GM15510 (cell line): Measurements from ENCODE around the gene FBP1.

ENCODE experiments used
- POLR2A ChIP-seq: IDR thresholded peaks from 3 replicates; pipeline ENCODE4 v1.6.1; 2011; ENCODE audit warnings: borderline replicate concordance; ENCODE audit not compliant: insufficient read length; ENCODE audit errors: extremely low read depth

Gene FBP1

DNA sequence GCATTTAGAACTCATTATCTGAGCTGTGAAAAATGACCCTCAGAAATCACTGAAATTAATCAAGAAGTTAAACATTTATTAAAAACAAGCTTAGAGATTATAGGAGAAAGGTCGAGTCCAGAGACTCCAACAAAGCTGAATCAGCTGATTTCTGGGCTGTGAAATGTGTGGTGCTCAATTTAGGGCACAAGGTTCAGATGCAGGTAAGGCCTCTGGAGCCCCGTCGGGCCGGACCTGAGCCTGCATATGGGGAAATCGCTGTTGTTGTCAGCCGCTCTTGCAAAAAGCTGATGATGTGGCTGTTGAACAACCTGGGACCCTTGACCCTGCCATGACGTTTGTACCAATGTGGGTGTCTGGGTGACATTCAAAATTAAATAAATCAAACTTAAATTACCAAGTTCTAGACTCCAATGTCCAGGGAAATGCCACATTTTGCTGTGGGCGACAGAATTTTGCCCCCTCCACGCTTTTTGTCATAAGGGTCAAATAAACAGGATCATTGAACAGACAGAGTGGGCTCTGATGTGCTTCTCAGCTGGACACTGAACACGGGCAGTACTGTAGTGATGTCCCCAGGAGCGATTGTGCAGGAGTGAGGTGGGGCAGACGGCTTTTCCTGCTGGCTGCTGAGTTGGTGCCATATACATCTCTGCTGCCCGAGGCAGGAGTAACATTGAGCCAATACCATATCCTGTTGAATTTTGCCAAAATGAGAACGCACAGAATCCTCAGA lies 27.2 kb upstream of the FBP1 start:
- no peak for TF ChIP-seq POLR2A

DNA sequence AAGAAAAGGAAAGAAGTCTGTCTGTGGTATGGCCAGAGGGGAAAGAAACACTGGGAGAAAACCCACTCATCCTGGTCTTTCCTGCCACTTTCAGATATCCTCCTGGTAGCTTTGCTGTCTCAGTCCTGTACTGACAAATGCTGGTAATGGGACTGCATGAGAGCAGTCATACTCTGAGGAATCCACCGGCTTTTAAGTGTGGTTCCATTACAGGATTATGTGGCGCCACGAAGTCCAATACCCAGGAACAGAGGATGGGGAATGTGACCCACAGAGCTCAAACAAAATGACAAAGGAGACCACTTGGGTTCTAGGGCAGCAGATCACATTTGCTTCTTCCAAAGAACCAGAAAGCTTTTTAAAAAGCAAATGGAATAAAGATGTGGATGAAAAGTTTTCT lies 26.3 kb upstream of the FBP1 start:
- TF ChIP-seq POLR2A, result no peak

DNA sequence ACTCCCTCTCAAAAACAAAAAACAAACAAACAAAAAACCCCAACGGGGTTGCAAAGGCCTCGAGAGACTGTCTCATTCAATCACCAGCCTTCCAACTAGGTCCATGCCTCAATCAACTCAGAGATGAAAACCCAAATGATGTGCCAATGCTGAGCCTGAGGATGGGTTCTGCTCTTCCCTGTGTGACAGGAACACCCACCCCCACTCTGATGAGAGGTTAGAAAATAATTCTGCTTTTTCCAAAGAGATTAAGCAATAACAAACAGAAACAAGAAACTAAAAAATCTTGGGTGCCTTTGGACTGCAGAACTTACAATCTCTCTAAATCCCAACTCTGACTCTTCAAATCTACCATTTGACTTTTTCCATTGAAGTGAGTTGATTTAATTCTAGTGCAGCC lies 25.5 kb upstream of the FBP1 start:
- no peak for TF ChIP-seq POLR2A

DNA sequence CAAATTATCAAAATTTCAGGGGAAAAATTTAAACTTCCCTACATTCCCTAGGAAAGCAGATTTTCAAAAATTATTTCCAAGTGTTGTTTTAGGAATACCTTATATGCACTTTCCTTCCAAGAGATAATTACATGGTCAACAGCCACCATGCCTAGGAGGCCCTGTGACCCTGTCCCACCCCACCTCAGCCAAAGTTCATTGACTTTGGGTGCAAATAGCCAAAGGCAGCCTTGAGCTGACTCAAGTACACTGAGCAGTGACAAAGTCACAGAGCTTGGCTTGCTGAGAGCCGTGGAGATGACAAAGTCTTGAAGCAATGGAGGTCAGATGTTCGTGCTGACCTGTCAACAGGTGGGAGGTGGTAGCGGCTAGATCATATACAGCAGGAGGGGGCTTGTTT lies 24.3 kb upstream of the FBP1 start:
- no peak for TF ChIP-seq POLR2A

- no peak for TF ChIP-seq POLR2A
These were observed 23.8 kb upstream of the FBP1 start for GRCh38 chr9:94663140-94663539.

- no peak for TF ChIP-seq POLR2A
These were observed 17.9 kb upstream of the FBP1 start for GRCh38 chr9:94657021-94657725.

GRCh38 chr9:94656200-94656599 lies 16.9 kb upstream of the FBP1 start:
- peak; percentile 67 for TF ChIP-seq POLR2A

GRCh38 chr9:94655739-94656138 lies 16.4 kb upstream of the FBP1 start:
- TF ChIP-seq POLR2A, result no peak

GRCh38 chr9:94654165-94654894 lies 15.0 kb upstream of the FBP1 start:
- no peak for TF ChIP-seq POLR2A

GRCh38 chr9:94650949-94651348 lies 11.6 kb upstream of the FBP1 start:
- no peak for TF ChIP-seq POLR2A

- no peak for TF ChIP-seq POLR2A
These were observed 9.9 kb upstream of the FBP1 start for GRCh38 chr9:94649100-94649819.

DNA sequence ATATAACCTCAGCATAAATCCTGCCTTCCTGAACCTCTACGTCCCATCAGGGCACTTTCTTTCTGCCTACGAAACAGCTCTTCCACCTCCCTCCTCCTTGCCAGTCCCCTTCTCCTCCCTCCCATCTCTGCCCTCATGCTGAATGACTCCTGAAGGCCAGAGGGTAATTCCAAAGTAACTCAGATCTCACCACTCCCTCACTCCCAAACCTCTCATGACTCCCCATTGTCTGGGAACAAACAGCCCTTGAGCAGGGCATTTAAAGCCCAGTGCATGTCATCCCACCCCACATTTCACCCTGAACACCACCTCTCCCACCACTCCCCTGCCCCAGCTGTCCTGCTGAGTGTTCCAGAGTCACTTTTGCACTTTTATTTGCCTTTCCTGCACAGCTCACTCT lies 8.9 kb upstream of the FBP1 start:
- no peak for TF ChIP-seq POLR2A

DNA sequence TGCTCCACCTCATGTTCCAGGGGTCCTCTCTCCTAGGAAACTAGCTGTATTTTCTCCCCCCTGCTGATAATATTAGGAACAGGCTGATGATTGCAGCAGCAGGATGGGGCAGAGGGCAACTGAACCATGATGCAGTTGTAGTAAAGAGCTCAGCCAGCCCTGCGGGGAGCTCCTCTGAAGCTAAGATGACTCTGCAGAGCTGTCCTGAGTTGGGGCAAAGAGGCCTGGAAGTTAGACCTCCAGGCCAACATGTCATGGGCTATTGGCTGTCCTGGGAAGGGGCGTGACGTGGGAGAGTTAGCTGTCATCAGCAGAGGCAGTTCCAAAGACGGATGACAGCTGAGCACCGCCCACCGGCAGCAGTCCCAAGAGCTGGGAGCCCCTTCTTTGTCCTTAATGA lies 6.6 kb upstream of the FBP1 start:
- no peak for TF ChIP-seq POLR2A

DNA sequence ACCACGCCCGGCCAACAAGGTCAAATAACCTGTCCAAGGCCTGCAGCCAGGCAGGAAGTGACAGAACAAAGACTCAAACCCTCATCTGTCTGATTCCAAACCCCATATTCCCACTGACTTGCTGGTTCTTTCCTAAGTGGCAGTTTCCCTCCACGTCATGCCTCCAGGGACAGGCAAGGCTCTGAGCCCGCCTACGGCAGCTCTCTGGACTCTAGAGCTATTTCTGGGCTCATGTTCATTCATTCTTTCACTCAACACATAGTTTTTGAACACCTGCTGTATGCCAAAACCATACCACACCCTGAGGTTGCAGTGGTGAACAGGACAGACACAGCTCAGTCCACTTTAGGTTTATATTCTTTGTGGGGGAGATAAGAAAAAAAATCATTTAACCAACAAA lies 5.2 kb upstream of the FBP1 start:
- no peak for TF ChIP-seq POLR2A

GRCh38 chr9:94643741-94644140 lies 4.4 kb upstream of the FBP1 start:
- no peak for TF ChIP-seq POLR2A
